GM12878 (cell line): ENCODE results near the gene HSD17B11. TPM values are rescaled to one million over a fixed set of nuclear protein-coding genes. Genes with fewer than 3 reads are reported as not detected.

ENCODE experiments used
- ATAC-seq: fragments of 200-7000 bp; cut with Tn5 transposase; 3 replicates; pipeline ENCODE4 v1.9.1; 2020; ENCODE audit warnings: mild to moderate bottlenecking, moderate library complexity
- BruUV-seq: library from RNA; stranded (reverse); fragments of 400-500 nt; replicated peaks from 2 replicates; lab custom pipeline; 2021; lab: Mats Ljungman, UMichigan
- CTCF ChIA-PET: fragments of 300-600 bp; sonication (Branson Sonifier 250); formaldehyde crosslinking; extraction: SDS; loops from one replicate; lab custom pipeline; 2021; ENCODE audit warnings: inconsistent platforms; lab: Yijun Ruan, JAX
- POLR2A ChIA-PET: fragments of 350-600 bp; formaldehyde crosslinking; extraction: SDS; loops from one replicate; lab custom pipeline; 2021; ENCODE audit warnings: inconsistent platforms; lab: Charles Lee
- RAD21 ChIA-PET: fragments of 300-600 bp; sonication (Branson Sonifier 250); formaldehyde crosslinking; loops from one replicate; lab custom pipeline; 2023; ENCODE audit warnings: antibody characterized with exemption; ENCODE audit not compliant: unreplicated experiment; lab: Charles Lee
- SMC1A ChIA-PET: fragments of 300-600 bp; sonication (Branson Sonifier 250); formaldehyde crosslinking; loops from one replicate; lab custom pipeline; 2023; ENCODE audit not compliant: unreplicated experiment, uncharacterized antibody; lab: Charles Lee
- DNase-seq: peaks from one replicate; pipeline ENCODE4 v3.0.0-alpha.2; 2011; ENCODE audit warnings: low read depth, low spot score
- FAIRE-seq: peaks from 3 replicates; lab custom pipeline; 2011; peaks lifted over from hg19 to GRCh38; lab: Jason Lieb, UNC
- H2AFZ ChIP-seq: 2 replicates; pipeline ENCODE4 v1.6.0; 2011; ENCODE audit warnings: low read depth, low read length, control low read depth; ENCODE audit not compliant: control insufficient read depth
- H3K27ac ChIP-seq: 2 replicates; pipeline ENCODE4 v1.5.1; 2011; ENCODE audit warnings: control low read depth; ENCODE audit not compliant: control insufficient read depth, insufficient read depth
- H3K27me3 ChIP-seq, 2 experiments: replicated peaks in 1 of 2; 2 replicates each; pipeline versions ENCODE4 v1.6.0 to v1.6.1; 2011; ENCODE audit warnings: low read length in 1 of 2; ENCODE audit not compliant: control insufficient read depth in 2 of 2, insufficient read depth in 2 of 2
- H3K36me3 ChIP-seq, 2 experiments: 2 replicates each; pipeline ENCODE4 v1.5.1; 2011; ENCODE audit warnings: low read length in 1 of 2; ENCODE audit not compliant: control insufficient read depth in 2 of 2, insufficient read depth in 2 of 2
- H3K4me1 ChIP-seq: 2 replicates; pipeline ENCODE4 v1.6.1; 2011; ENCODE audit warnings: mild to moderate bottlenecking, low read length, moderate library complexity, mixed read lengths; ENCODE audit not compliant: control insufficient read depth, insufficient read depth
- H3K4me2 ChIP-seq: 2 replicates; pipeline ENCODE4 v1.6.0; 2011; ENCODE audit warnings: control low read depth; ENCODE audit not compliant: control insufficient read depth, insufficient read depth
- H3K4me3 ChIP-seq: fragments of 200-600 bp; sonication (generic); 2 replicates; pipeline ENCODE4 v1.5.1; 2016
- H3K79me2 ChIP-seq: 2 replicates; pipeline ENCODE4 v1.6.0; 2011; ENCODE audit warnings: low read length; ENCODE audit not compliant: control insufficient read depth, insufficient read depth
- H3K9ac ChIP-seq: 2 replicates; pipeline ENCODE4 v1.8.0; 2011; ENCODE audit warnings: low read length, control low read depth, mixed read lengths; ENCODE audit not compliant: control insufficient read depth, insufficient read depth
- H3K9me3 ChIP-seq: replicated peaks from 3 replicates; pipeline ENCODE4 v1.5.1; 2011; ENCODE audit warnings: mild to moderate bottlenecking, low read length; ENCODE audit not compliant: control insufficient read depth, insufficient read depth
- H4K20me1 ChIP-seq: 2 replicates; pipeline ENCODE4 v1.6.0; 2011; ENCODE audit not compliant: control insufficient read depth, insufficient read depth
- HDAC2 ChIP-seq: fragments of 200-600 bp; sonication (generic); IDR thresholded peaks from 2 replicates; pipeline ENCODE4 v1.6.1; 2017
- HSF1 ChIP-seq: fragments of 150-350 bp; IDR thresholded peaks from 2 replicates; pipeline ENCODE4 v1.6.1; 2014; ENCODE audit warnings: mild to moderate bottlenecking, low read depth, low read length
- IKZF1 ChIP-seq: fragments of 450-650 bp; conservative IDR thresholded peaks from 2 replicates; pipeline ENCODE4 v1.6.1; 2017; ENCODE audit warnings: antibody characterized with exemption, mild to moderate bottlenecking
- MEF2A ChIP-seq: IDR thresholded peaks from 2 replicates; pipeline ENCODE4 v1.6.1; 2011; ENCODE audit warnings: low read depth, mild to moderate bottlenecking, low read length, moderate library complexity; ENCODE audit not compliant: insufficient read depth
- MYC ChIP-seq: IDR thresholded peaks from 2 replicates; pipeline ENCODE4 v1.6.1; 2011; ENCODE audit warnings: mild to moderate bottlenecking, low read length, moderate library complexity, inconsistent platforms; ENCODE audit not compliant: insufficient read depth, insufficient replicate concordance, insufficient read length, severe bottlenecking
- NFYB ChIP-seq: IDR thresholded peaks from 2 replicates; pipeline ENCODE4 v1.6.1; 2011; ENCODE audit warnings: low read depth, mild to moderate bottlenecking, low read length, improper control_type of control experiment, moderate library complexity; ENCODE audit not compliant: insufficient read depth
- SP1 ChIP-seq: IDR thresholded peaks from one replicate; pipeline ENCODE4 v1.6.1; 2011; ENCODE audit warnings: low read depth, low read length
- WRNIP1 ChIP-seq: IDR thresholded peaks from 2 replicates; pipeline ENCODE4 v1.6.1; 2011; ENCODE audit warnings: low read depth, low read length, improper control_type of control experiment, borderline replicate concordance
- ZNF24 ChIP-seq: fragments of 450-650 bp; IDR thresholded peaks from 2 replicates; pipeline ENCODE4 v1.6.1; 2017; ENCODE audit warnings: antibody characterized with exemption, mild to moderate bottlenecking
- in situ Hi-C: fragments of 300-500 bp; cut with MboI; formaldehyde crosslinking; loops from 9 replicates; pipeline ENCODE4 v1.14.3; 2018; ENCODE audit warnings: mixed read lengths
- intact Hi-C: fragments of 100-400 bp; cut with micrococcal nuclease; formaldehyde crosslinking; loops from one replicate; pipeline ENCODE4 v1.14.2; 2022; ENCODE audit not compliant: unreplicated experiment
- polyA plus RNA-seq, 11 experiments: library from polyadenylated mRNA; depleted of rRNA in 4 of 11; unstranded in 6 of 11; stranded (reverse) in 5 of 11; fragments of >200 nt; fragmentation: Nextera tagmentation in 4 of 11; fragmentation: Illumina TruSeq in 1 of 11; extraction: Ambion mirVana in 4 of 11; extraction: Trizol in 1 of 11; gene quantifications; 1 replicate in 1 of 11; 2 replicates in 10 of 11; pipeline versions ENCODE4 v1.2.1 to v1.2.3, GENCODE V29; 2011 to 2016; ENCODE audit warnings: inconsistent platforms in 2 of 11, missing spikeins in 2 of 11, low read depth in 1 of 11
- total RNA-seq, 4 experiments: library from RNA; depleted of rRNA in 3 of 4; stranded (reverse); fragments of >200 nt in 3 of 4; fragmentation: Illumina TruSeq in 1 of 4; extraction: Trizol in 1 of 4; gene quantifications; 2 replicates each; pipeline versions ENCODE4 v1.2.1 to v1.2.3, GENCODE V29; 2013 to 2021
- TF ChIP-seq, protein P1 (sequence below): fragments of 450-650 bp; IDR thresholded peaks from 2 replicates; pipeline ENCODE4 v1.6.1; 2017; ENCODE audit warnings: borderline replicate concordance
- TF ChIP-seq, protein P2 (sequence below): fragments of 150-350 bp; IDR thresholded peaks from 2 replicates; pipeline ENCODE4 v1.6.1; 2016; ENCODE audit warnings: low read depth, low read length

The HSD17B11 gene
- total and polyA plus RNA-seq, 10 of the 15 experiments (the other 5 are each of a cell fraction or from before 2014, with no cell fraction given) = 10.3 to 29.5 (median 17.7) TPM

DNA sequence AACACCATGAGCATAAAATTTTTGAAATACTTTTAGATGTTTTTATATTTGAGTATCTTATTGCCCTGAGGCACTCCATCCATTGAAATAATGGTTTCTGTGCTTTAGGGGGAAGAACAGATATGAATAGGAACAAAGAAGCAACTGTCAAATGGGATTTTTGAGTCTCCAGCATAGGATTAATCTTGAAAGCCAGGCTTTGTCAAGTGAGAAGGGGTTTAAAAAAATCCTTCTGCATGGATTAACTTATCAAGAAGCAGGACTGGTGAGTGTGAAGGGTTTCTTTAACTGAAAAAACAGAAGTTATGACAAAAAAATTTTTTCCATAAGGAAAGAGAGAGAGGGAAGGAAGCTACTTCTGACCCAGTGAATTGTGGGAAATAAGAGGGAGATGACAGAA lies 23.8 kb upstream of the HSD17B11 start:
- Histone ChIP-seq H3K4me3 (no peak overlapping the region), H3K4me1 (no peaks in the 10 kb centered on the region), H3K9ac (no peak overlapping the region), H2AFZ (no peak overlapping the region), H3K4me2 (no peak overlapping the region), H3K9me3 (no peaks in the 10 kb centered on the region), H3K79me2 (no peaks in the 10 kb centered on the region), H4K20me1 (no peaks in the 10 kb centered on the region), H3K27me3 (no peaks in the 10 kb centered on the region), H3K36me3 (no peaks in the 10 kb centered on the region), H3K27ac (no peak overlapping the region)
- CTCF ChIA-PET = interaction anchor here (1.6 kb wide), 1 partner anchor 39 kb away, joined by 6 read pairs; no protein-coding TSS in a partner anchor
- RAD21 ChIA-PET = interaction anchor here (0.7 kb wide), 1 partner anchor 45 kb away, joined by 3 read pairs; no protein-coding TSS in a partner anchor
- ATAC-seq (no peak), DNase-seq (no peak), FAIRE-seq (no peak)
- SMC1A ChIA-PET = interaction anchor here (1.4 kb wide), 1 partner anchor 24 kb away, joined by 5 read pairs; the partner anchor contains the start of gene HSD17B11
- POLR2A ChIA-PET = interaction anchor here (1.0 kb wide), 1 partner anchor 52 kb away, joined by 3 read pairs; no protein-coding TSS in a partner anchor
- intact Hi-C loops = no loop called here
- no TSS peak for BruUV-seq
- no peak for TF ChIP-seq HDAC2
- no peak for TF ChIP-seq IKZF1
- no peak for TF ChIP-seq MYC
- TF ChIP-seq, protein P1, sequence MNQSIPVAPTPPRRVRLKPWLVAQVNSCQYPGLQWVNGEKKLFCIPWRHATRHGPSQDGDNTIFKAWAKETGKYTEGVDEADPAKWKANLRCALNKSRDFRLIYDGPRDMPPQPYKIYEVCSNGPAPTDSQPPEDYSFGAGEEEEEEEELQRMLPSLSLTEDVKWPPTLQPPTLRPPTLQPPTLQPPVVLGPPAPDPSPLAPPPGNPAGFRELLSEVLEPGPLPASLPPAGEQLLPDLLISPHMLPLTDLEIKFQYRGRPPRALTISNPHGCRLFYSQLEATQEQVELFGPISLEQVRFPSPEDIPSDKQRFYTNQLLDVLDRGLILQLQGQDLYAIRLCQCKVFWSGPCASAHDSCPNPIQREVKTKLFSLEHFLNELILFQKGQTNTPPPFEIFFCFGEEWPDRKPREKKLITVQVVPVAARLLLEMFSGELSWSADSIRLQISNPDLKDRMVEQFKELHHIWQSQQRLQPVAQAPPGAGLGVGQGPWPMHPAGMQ = no peak
- no peak for TF ChIP-seq HSF1
- no peak for TF ChIP-seq MEF2A
- no peak for TF ChIP-seq WRNIP1
- no peak for TF ChIP-seq NFYB
- TF ChIP-seq, protein P2, sequence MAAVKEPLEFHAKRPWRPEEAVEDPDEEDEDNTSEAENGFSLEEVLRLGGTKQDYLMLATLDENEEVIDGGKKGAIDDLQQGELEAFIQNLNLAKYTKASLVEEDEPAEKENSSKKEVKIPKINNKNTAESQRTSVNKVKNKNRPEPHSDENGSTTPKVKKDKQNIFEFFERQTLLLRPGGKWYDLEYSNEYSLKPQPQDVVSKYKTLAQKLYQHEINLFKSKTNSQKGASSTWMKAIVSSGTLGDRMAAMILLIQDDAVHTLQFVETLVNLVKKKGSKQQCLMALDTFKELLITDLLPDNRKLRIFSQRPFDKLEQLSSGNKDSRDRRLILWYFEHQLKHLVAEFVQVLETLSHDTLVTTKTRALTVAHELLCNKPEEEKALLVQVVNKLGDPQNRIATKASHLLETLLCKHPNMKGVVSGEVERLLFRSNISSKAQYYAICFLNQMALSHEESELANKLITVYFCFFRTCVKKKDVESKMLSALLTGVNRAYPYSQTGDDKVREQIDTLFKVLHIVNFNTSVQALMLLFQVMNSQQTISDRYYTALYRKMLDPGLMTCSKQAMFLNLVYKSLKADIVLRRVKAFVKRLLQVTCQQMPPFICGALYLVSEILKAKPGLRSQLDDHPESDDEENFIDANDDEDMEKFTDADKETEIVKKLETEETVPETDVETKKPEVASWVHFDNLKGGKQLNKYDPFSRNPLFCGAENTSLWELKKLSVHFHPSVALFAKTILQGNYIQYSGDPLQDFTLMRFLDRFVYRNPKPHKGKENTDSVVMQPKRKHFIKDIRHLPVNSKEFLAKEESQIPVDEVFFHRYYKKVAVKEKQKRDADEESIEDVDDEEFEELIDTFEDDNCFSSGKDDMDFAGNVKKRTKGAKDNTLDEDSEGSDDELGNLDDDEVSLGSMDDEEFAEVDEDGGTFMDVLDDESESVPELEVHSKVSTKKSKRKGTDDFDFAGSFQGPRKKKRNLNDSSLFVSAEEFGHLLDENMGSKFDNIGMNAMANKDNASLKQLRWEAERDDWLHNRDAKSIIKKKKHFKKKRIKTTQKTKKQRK = no peak
- TF ChIP-seq SP1 = no peak
- TF ChIP-seq ZNF24 = no peak
- in situ Hi-C loops = no loop called here
